GM19452 (cell line): Measurements from ENCODE around the gene LAPTM5.

ENCODE experiments used
- ATAC-seq: cut with Tn5 transposase; IDR thresholded peaks from one replicate; pipeline ENCODE4 v1.9.1; 2021; ENCODE audit not compliant: unreplicated experiment

LAPTM5 gene

GRCh38 chr1:30787856-30788495 is 30.4 kb upstream of the LAPTM5 start:
- ATAC-seq, result no peak

- no peak for ATAC-seq
These were observed 29.7 kb upstream of the LAPTM5 start for GRCh38 chr1:30787266-30787665.

- no peak for ATAC-seq
These were observed 28.9 kb upstream of the LAPTM5 start for GRCh38 chr1:30786264-30786991.

- ATAC-seq, result no peak
These were observed 28.1 kb upstream of the LAPTM5 start for GRCh38 chr1:30785714-30786113.

- no peak for ATAC-seq
These were observed 27.6 kb upstream of the LAPTM5 start for GRCh38 chr1:30785181-30785580.

GRCh38 chr1:30783256-30783915 is 25.8 kb upstream of the LAPTM5 start:
- no peak for ATAC-seq

GRCh38 chr1:30782361-30783255 is 25.0 kb upstream of the LAPTM5 start:
- no peak for ATAC-seq

- ATAC-seq, result no peak
These were observed 24.3 kb upstream of the LAPTM5 start for GRCh38 chr1:30781906-30782305.

- ATAC-seq, result no peak
These were observed 22.8 kb upstream of the LAPTM5 start for GRCh38 chr1:30780409-30780808.

GRCh38 chr1:30779294-30780071 is 21.9 kb upstream of the LAPTM5 start:
- ATAC-seq, result no peak

- ATAC-seq, result no peak
These were observed 21.4 kb upstream of the LAPTM5 start for GRCh38 chr1:30778979-30779293.

GRCh38 chr1:30778154-30778978 is 20.8 kb upstream of the LAPTM5 start:
- ATAC-seq, result no peak

GRCh38 chr1:30777904-30778153 is 20.3 kb upstream of the LAPTM5 start:
- no peak for ATAC-seq

- no peak for ATAC-seq
These were observed 19.7 kb upstream of the LAPTM5 start for GRCh38 chr1:30777060-30777903.

- no peak for ATAC-seq
These were observed 18.8 kb upstream of the LAPTM5 start for GRCh38 chr1:30776097-30777059.

GRCh38 chr1:30775433-30775975 is 17.9 kb upstream of the LAPTM5 start:
- ATAC-seq, result no peak

- ATAC-seq, result no peak
These were observed 17.2 kb upstream of the LAPTM5 start for GRCh38 chr1:30774550-30775432.
